Measurements from ENCODE around the gene FOXJ1. TPM values are rescaled to one million over a fixed set of nuclear protein-coding genes. Genes with fewer than 3 reads are reported as not detected.
A peak's percentile ranks its signal among the peaks of the same experiment; 100 is the strongest.
"Not testable (repeated sequence)": the region's sequence is repeated elsewhere in the genome, so short reads cannot be mapped to it uniquely, and the experiment has no call there.

Gene FOXJ1
- total RNA-seq, 1 experiment from 2014 or later, result 0.26 TPM

DNA sequence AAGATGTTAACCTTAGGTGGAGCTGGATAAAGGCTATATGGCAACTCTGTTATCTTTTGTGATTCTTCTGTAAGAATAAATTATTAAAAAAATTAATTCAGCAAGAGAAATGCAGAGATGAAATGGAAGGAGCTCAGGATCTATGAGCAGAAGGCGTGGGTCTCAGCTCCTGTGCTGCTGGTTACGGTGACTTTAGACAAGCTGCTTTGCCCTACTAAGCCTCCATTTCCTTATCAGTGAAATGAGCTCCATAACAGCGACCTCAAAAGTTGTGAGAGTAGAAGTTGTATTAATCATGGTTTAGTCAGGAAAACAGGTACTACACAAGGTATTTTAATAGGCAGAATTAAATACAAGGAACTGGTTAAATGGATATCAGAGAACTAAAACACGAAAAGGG, 48.2 kb upstream of the FOXJ1 start:
- Histone ChIP-seq H3K4me1 (ENCODE audit: insufficient read depth, low read length) (no peaks in the 10 kb centered on the region), H3K79me2 (ENCODE audit: low read length) (no peaks in the 10 kb centered on the region), H3K9me2 (replicated peaks; ENCODE audit: low read length) (no peaks in the 10 kb centered on the region), H3K4me2 (ENCODE audit: low read length) (no peak overlapping the region), H3K9ac (ENCODE audit: low read length) (no peak overlapping the region), H3K36me3 (ENCODE audit: low read depth, low read length) (no peaks in the 10 kb centered on the region), H3K27ac (ENCODE audit: low read length) (no peak overlapping the region), H3K27me3 (ENCODE audit: low read length) (no peaks in the 10 kb centered on the region), H2AFZ (ENCODE audit: low read length) (no peak overlapping the region), H3F3A (ENCODE audit: low read length, unreplicated experiment) (no peaks in the 10 kb centered on the region), H4K20me1 (ENCODE audit: low read length) (no peaks in the 10 kb centered on the region), H3K9me3 (ENCODE audit: low read length) (no peaks in the 10 kb centered on the region), H3K4me3 (ENCODE audit: low read length) (no peak overlapping the region)
- intact Hi-C loops (cut with micrococcal nuclease), result no loop called here
- TF ChIP-seq EZH2phosphoT487 (IDR thresholded peaks at IDR 0.05; ENCODE audit: borderline replicate concordance, low read length), result no peak
- no peak for TF ChIP-seq EZH2 (IDR thresholded peaks at IDR 0.05; ENCODE audit: low read length, unreplicated experiment)
- TF ChIP-seq, protein P1, sequence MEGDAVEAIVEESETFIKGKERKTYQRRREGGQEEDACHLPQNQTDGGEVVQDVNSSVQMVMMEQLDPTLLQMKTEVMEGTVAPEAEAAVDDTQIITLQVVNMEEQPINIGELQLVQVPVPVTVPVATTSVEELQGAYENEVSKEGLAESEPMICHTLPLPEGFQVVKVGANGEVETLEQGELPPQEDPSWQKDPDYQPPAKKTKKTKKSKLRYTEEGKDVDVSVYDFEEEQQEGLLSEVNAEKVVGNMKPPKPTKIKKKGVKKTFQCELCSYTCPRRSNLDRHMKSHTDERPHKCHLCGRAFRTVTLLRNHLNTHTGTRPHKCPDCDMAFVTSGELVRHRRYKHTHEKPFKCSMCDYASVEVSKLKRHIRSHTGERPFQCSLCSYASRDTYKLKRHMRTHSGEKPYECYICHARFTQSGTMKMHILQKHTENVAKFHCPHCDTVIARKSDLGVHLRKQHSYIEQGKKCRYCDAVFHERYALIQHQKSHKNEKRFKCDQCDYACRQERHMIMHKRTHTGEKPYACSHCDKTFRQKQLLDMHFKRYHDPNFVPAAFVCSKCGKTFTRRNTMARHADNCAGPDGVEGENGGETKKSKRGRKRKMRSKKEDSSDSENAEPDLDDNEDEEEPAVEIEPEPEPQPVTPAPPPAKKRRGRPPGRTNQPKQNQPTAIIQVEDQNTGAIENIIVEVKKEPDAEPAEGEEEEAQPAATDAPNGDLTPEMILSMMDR (conservative IDR thresholded peaks at IDR 0.05; ENCODE audit: low read depth, low read length), result no peak
- BruUV-seq (replicated peaks), result no TSS peak
- ATAC-seq (no peak), DNase-seq (no peak)
- CTCF ChIA-PET, result interaction anchor here (0.6 kb wide), 1 partner anchor 98 kb away, joined by 3 read pairs; no protein-coding TSS in a partner anchor
- POLR2A ChIA-PET (ENCODE audit: unreplicated experiment), result no interaction called here

DNA sequence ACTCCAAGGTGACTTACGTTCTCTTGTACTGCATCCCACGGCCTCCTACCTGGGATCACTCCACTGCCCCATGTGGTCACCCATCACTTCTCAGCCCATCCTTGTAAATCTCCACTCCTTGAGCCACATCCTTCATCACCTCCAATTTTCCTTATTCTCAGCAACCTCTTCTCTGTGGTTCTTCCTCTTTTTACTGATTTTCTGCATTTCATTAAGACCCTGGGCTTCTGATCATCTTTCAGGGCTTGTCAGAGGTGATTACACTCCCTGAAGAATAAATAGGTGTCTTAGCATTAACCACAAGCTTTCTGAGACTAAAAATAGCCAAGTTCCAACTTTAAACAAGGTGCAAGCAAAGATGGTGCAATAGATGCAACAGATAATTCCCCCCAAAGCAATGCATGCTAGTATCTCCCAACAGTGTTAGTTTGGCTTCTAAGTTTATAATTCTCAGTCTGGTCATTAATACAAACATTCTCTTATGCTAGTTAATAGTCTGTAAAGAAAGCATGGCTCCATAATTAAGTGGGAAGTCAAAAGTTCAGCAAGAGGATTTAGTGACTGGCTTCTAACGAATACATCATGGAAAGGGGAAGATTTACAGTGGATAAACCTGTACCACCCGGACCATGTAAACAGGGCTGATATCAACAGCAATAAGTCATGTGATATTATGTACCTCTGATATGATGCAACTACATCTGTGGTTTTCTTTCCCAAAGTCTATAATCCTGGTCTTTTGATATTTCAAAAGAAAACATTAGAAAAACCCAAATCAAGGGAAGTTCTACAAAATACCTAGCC, 47.4 kb upstream of the FOXJ1 start:
- H4K20me1 ChIP-seq (ENCODE audit: low read length), result no peaks in the 10 kb centered on the region
- intact Hi-C loops (cut with micrococcal nuclease), result no loop called here
- no TSS peak for BruUV-seq (replicated peaks)
- CTCF ChIA-PET, result interaction anchor here (0.6 kb wide), 1 partner anchor 99 kb away, joined by 3 read pairs; no protein-coding TSS in a partner anchor
- no peaks in the 10 kb centered on the region for H3K9me2 ChIP-seq (replicated peaks; ENCODE audit: low read length)
- no peaks in the 10 kb centered on the region for H3F3A ChIP-seq (ENCODE audit: low read length, unreplicated experiment)
- H3K9ac ChIP-seq (ENCODE audit: low read length), result no peak overlapping the region
- no peaks in the 10 kb centered on the region for H3K4me1 ChIP-seq (ENCODE audit: insufficient read depth, low read length)
- no peak overlapping the region for H3K27ac ChIP-seq (ENCODE audit: low read length)
- no peak overlapping the region for H3K4me2 ChIP-seq (ENCODE audit: low read length)
- H3K9me3 ChIP-seq (ENCODE audit: low read length), result no peaks in the 10 kb centered on the region
- H3K27me3 ChIP-seq (ENCODE audit: low read length), result no peaks in the 10 kb centered on the region
- DNase-seq, result no peak
- H2AFZ ChIP-seq (ENCODE audit: low read length), result no peak overlapping the region
- ATAC-seq, result 0 out of 2 replicates have a peak, but pooled peaks have one; percentile 29
- no peaks in the 10 kb centered on the region for H3K36me3 ChIP-seq (ENCODE audit: low read depth, low read length)
- H3K79me2 ChIP-seq (ENCODE audit: low read length), result no peaks in the 10 kb centered on the region
- no peak overlapping the region for H3K4me3 ChIP-seq (ENCODE audit: low read length)
- POLR2A ChIA-PET (ENCODE audit: unreplicated experiment), result no interaction called here
- no peak for TF ChIP-seq EZH2phosphoT487 (IDR thresholded peaks at IDR 0.05; ENCODE audit: borderline replicate concordance, low read length)
- TF ChIP-seq, protein P1 (conservative IDR thresholded peaks at IDR 0.05; ENCODE audit: low read depth, low read length), result peak; percentile 26; the same call in 1 of the 2 replicates

DNA sequence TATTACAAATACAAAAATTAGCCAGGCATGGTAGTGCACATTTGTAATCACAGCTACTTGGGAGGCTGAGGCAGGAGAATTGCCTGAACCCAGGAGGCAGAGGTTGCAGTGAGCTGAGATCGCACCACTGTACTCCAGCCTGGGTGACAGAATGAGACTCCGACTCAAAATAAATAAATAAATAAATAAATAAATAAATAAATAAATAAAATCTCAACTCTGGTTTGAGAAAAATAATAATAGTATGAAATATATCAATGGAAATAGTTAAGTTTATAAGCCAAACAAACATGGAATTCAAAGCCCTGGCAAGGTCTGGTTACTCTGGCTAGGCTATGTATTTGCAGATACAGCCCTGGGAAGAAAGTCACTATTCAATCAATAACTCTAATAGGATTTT, 45.7 kb upstream of the FOXJ1 start:
- H2AFZ ChIP-seq (ENCODE audit: low read length); H3K27ac ChIP-seq (ENCODE audit: low read length); intact Hi-C loops (cut with micrococcal nuclease); BruUV-seq (replicated peaks); CTCF ChIA-PET; POLR2A ChIA-PET (ENCODE audit: unreplicated experiment); H3K4me1 ChIP-seq (ENCODE audit: insufficient read depth, low read length); H3K27me3 ChIP-seq (ENCODE audit: low read length); H3K9me3 ChIP-seq (ENCODE audit: low read length); H3K4me3 ChIP-seq (ENCODE audit: low read length); H3F3A ChIP-seq (ENCODE audit: low read length, unreplicated experiment); H3K9ac ChIP-seq (ENCODE audit: low read length); H3K79me2 ChIP-seq (ENCODE audit: low read length); H3K4me2 ChIP-seq (ENCODE audit: low read length); H4K20me1 ChIP-seq (ENCODE audit: low read length); ATAC-seq; DNase-seq; H3K9me2 ChIP-seq (replicated peaks; ENCODE audit: low read length); H3K36me3 ChIP-seq (ENCODE audit: low read depth, low read length): not testable (repeated sequence)

Data from PC-3 (cell line).